CD14-positive monocyte (primary cell): ENCODE data around the gene TEAD4. TPM values are rescaled to one million over a fixed set of nuclear protein-coding genes. Genes with fewer than 3 reads are reported as not detected.

ENCODE experiments used
- DNase-seq, 3 donors: peaks; one replicate each; pipeline ENCODE4 v3.0.0-alpha.2; 2011 to 2022
- H2AFZ ChIP-seq: 2 replicates; pipeline ENCODE4 v1.6.0; 2012; ENCODE audit warnings: mild to moderate bottlenecking, low read depth, low read length, inconsistent platforms; ENCODE audit not compliant: insufficient read depth, poor library complexity, severe bottlenecking
- H3K27ac ChIP-seq, 2 donors: 1 replicate in 1 of 2; 2 replicates in 1 of 2; pipeline ENCODE4 v1.5.1; 2012 to 2013; ENCODE audit warnings: low read length in 2 of 2, control low read depth in 1 of 2, inconsistent platforms in 1 of 2, low read depth in 1 of 2, mild to moderate bottlenecking in 1 of 2
- H3K27me3 ChIP-seq, 2 donors: one replicate each; pipeline versions ENCODE4 v1.6.0 to v1.6.1; 2011 to 2013; ENCODE audit warnings: low read length in 2 of 2; ENCODE audit not compliant: control insufficient read depth in 2 of 2, insufficient read depth in 2 of 2
- H3K36me3 ChIP-seq, 2 donors: replicated peaks in 1 of 2; 1 replicate in 1 of 2; 2 replicates in 1 of 2; pipeline versions ENCODE4 v1.5.1 to v1.6.1; 2012 to 2013; ENCODE audit warnings: low read length in 2 of 2, control low read depth in 1 of 2, inconsistent platforms in 1 of 2, mild to moderate bottlenecking in 1 of 2; ENCODE audit not compliant: insufficient read depth in 2 of 2, control insufficient read depth in 1 of 2
- H3K4me1 ChIP-seq, 2 donors: 1 replicate in 1 of 2; 2 replicates in 1 of 2; pipeline versions ENCODE4 v1.5.1 to v1.6.1; 2012 to 2013; ENCODE audit warnings: low read length in 2 of 2, control low read depth in 1 of 2, inconsistent platforms in 1 of 2, mild to moderate bottlenecking in 1 of 2, moderate library complexity in 1 of 2; ENCODE audit not compliant: insufficient read depth in 2 of 2, control insufficient read depth in 1 of 2
- H3K4me2 ChIP-seq: replicated peaks from 2 replicates; pipeline ENCODE3; 2012; ENCODE audit warnings: low read length, moderate library complexity, mild to moderate bottlenecking; ENCODE audit not compliant: poor library complexity, severe bottlenecking; ENCODE audit errors: extremely low read depth
- H3K4me3 ChIP-seq, 3 experiments: fragments of 200-600 bp in 1 of 3; sonication (generic) in 1 of 3; replicated peaks in 1 of 3; 1 replicate in 2 of 3; 2 replicates in 1 of 3; pipeline ENCODE4 v1.5.1; 2011 to 2013; ENCODE audit warnings: low read length in 3 of 3, mild to moderate bottlenecking in 3 of 3, control low read depth in 2 of 3, low read depth in 2 of 3, inconsistent platforms in 1 of 3, moderate library complexity in 1 of 3
- H3K79me2 ChIP-seq: 2 replicates; pipeline ENCODE4 v1.6.0; 2012; ENCODE audit warnings: mild to moderate bottlenecking, control low read depth, inconsistent platforms, low read length, moderate library complexity; ENCODE audit not compliant: insufficient read depth
- H3K9ac ChIP-seq: 2 replicates; pipeline ENCODE4 v1.6.0; 2017; ENCODE audit warnings: low read length, mild to moderate bottlenecking; ENCODE audit not compliant: insufficient read depth, poor library complexity, severe bottlenecking
- H3K9me3 ChIP-seq, 2 donors: replicated peaks in 1 of 2; 1 replicate in 1 of 2; 2 replicates in 1 of 2; pipeline versions ENCODE4 v1.5.1 to v1.6.1; 2012 to 2013; ENCODE audit warnings: low read length in 2 of 2, control low read depth in 1 of 2; ENCODE audit not compliant: control insufficient read depth in 1 of 2, insufficient read depth in 1 of 2
- H4K20me1 ChIP-seq: 2 replicates; pipeline ENCODE4 v1.6.0; 2012; ENCODE audit warnings: mild to moderate bottlenecking, low read length, control low read depth, moderate library complexity; ENCODE audit not compliant: insufficient read depth
- H3K27ac Mint-ChIP-seq, 7 donors: one replicate each; pipeline ENCODE4 v1.8.0; 2020; ENCODE audit warnings: mild to moderate bottlenecking in 7 of 7, mixed read lengths in 7 of 7, moderate library complexity in 6 of 7, inconsistent platforms in 2 of 7
- H3K27me3 Mint-ChIP-seq, 3 donors: one replicate each; pipeline ENCODE4 v1.8.0; 2021 to 2022; ENCODE audit warnings: low read depth in 3 of 3, mild to moderate bottlenecking in 3 of 3, mixed read lengths in 3 of 3, moderate library complexity in 3 of 3, inconsistent platforms in 1 of 3
- H3K36me3 Mint-ChIP-seq, 2 donors: one replicate each; pipeline ENCODE4 v1.8.0; 2020; ENCODE audit warnings: mixed read lengths in 2 of 2, inconsistent platforms in 1 of 2, mild to moderate bottlenecking in 1 of 2
- H3K4me1 Mint-ChIP-seq: one replicate; pipeline ENCODE4 v1.8.0; 2020; ENCODE audit warnings: mild to moderate bottlenecking, mixed read lengths
- H3K4me3 Mint-ChIP-seq, 2 donors: one replicate each; pipeline ENCODE4 v1.8.0; 2020; ENCODE audit warnings: mild to moderate bottlenecking in 2 of 2, mixed read lengths in 2 of 2, moderate library complexity in 1 of 2
- H3K9me3 Mint-ChIP-seq, 7 donors: one replicate each; pipeline ENCODE4 v1.8.0; 2020 to 2022; ENCODE audit warnings: mixed read lengths in 7 of 7, mild to moderate bottlenecking in 6 of 7, moderate library complexity in 6 of 7, inconsistent platforms in 2 of 7
- CTCF ChIP-seq: fragments of 200-600 bp; IDR thresholded peaks from one replicate; pipeline ENCODE4 v1.8.0; 2022; ENCODE audit warnings: antibody characterized with exemption, mild to moderate bottlenecking
- WGBS: methylation state at CpG from one replicate; pipeline ENCODE4 v1.1.5; 2013; ENCODE audit warnings: missing lambda C conversion rate; ENCODE audit not compliant: insufficient coverage; 5-methylcytosine and 5-hydroxymethylcytosine counted together
- intact Hi-C, 2 donors: fragments of 100-400 bp; cut with micrococcal nuclease; formaldehyde crosslinking; loops; one replicate each; pipeline versions ENCODE4 v1.15.0 to v1.15.1; 2023
- polyA plus RNA-seq, 3 donors: library from polyadenylated mRNA; depleted of rRNA in 1 of 3; unstranded in 2 of 3; stranded (reverse) in 1 of 3; fragments of 300-500 nt in 2 of 3; fragments of >200 nt in 1 of 3; fragmentation: Illumina TruSeq in 2 of 3; gene quantifications; 1 replicate in 2 of 3; 2 replicates in 1 of 3; pipeline ENCODE4 v1.2.3, GENCODE V29; 2012 to 2021

TEAD4 gene
- polyA plus RNA-seq, 3 donors, result not detected

- H3K4me2 ChIP-seq, result no peak overlapping the region
- no peak overlapping the region for H3K27ac ChIP-seq
- peaks cover 0 to 14% (median 1%) of the 10 kb centered on the region in 7 donors for H3K9me3 Mint-ChIP-seq
- peaks cover 0 to 15% of the 10 kb centered on the region in 2 donors for H3K9me3 ChIP-seq
- no peak overlapping the region for H3K9ac ChIP-seq
- no peak for TF ChIP-seq CTCF
- peaks cover 0 to 4% of the 10 kb centered on the region in 2 donors for H3K36me3 Mint-ChIP-seq
- 32% methylated on average over 5 of the region's 10 CpGs for WGBS
- no peaks in the 10 kb centered on the region for H3K4me1 ChIP-seq
- peaks cover 38 to 60% of the 10 kb centered on the region in 2 donors for H3K27me3 ChIP-seq
- no peaks in the 10 kb centered on the region for H4K20me1 ChIP-seq
- no peak for DNase-seq
- H3K4me3 Mint-ChIP-seq, result peak overlapping the region in 1 of 2 donors; percentile 83
- intact Hi-C loops, result no loop called here
- no peaks in the 10 kb centered on the region for H3K36me3 ChIP-seq
- H2AFZ ChIP-seq, result no peak overlapping the region
- peaks cover 14% of the 10 kb centered on the region for H3K4me1 Mint-ChIP-seq
- H3K27ac Mint-ChIP-seq, result no peak overlapping the region
- H3K4me3 ChIP-seq, result no peak overlapping the region
- no peaks in the 10 kb centered on the region for H3K79me2 ChIP-seq
- peaks cover 46 to 85% (median 63%) of the 10 kb centered on the region in 3 donors for H3K27me3 Mint-ChIP-seq
These were observed 1.9 kb downstream of the TEAD4 start for GRCh38 chr12:2960996-2961616.

GRCh38 chr12:2961705-2962104, 2.5 kb downstream of the TEAD4 start:
- no peak for TF ChIP-seq CTCF
- peaks cover 14% of the 10 kb centered on the region for H3K4me1 Mint-ChIP-seq
- 88% methylated on average over 4 of the region's 5 CpGs for WGBS
- Histone ChIP-seq H3K79me2 (no peaks in the 10 kb centered on the region), H3K27me3 (peaks cover 36 to 56% of the 10 kb centered on the region in 2 donors), H3K4me1 (no peaks in the 10 kb centered on the region), H2AFZ (no peak overlapping the region), H3K36me3 (no peaks in the 10 kb centered on the region), H4K20me1 (no peaks in the 10 kb centered on the region), H3K4me2 (no peak overlapping the region), H3K9ac (no peak overlapping the region), H3K4me3 (no peak overlapping the region), H3K27ac (no peak overlapping the region), H3K9me3 (peaks cover 0 to 15% of the 10 kb centered on the region in 2 donors)
- no peak for DNase-seq
- peaks cover 0 to 4% of the 10 kb centered on the region in 2 donors for H3K36me3 Mint-ChIP-seq
- H3K27ac Mint-ChIP-seq, result no peak overlapping the region
- peaks cover 41 to 79% (median 57%) of the 10 kb centered on the region in 3 donors for H3K27me3 Mint-ChIP-seq
- intact Hi-C loops, result no loop called here
- peaks cover 0 to 14% (median 1%) of the 10 kb centered on the region in 7 donors for H3K9me3 Mint-ChIP-seq
- H3K4me3 Mint-ChIP-seq, result peak overlapping the region in 1 of 2 donors; percentile 16
